ENCODE data around the gene ABAT.

Gene ABAT

GRCh38 chr16:8674413-8675022, at the start of gene ABAT:
Gene ABAT, plus strand, starts transcription at chr16:8674617. Its CDS starts 61,123 bp downstream, at chr16:8735740.
- peak; percentile 79 to 86 (median 86) for DNase-seq

GRCh38 chr16:8625491-8626087, 48.8 kb upstream of the ABAT start:
- no peak for DNase-seq

DNA sequence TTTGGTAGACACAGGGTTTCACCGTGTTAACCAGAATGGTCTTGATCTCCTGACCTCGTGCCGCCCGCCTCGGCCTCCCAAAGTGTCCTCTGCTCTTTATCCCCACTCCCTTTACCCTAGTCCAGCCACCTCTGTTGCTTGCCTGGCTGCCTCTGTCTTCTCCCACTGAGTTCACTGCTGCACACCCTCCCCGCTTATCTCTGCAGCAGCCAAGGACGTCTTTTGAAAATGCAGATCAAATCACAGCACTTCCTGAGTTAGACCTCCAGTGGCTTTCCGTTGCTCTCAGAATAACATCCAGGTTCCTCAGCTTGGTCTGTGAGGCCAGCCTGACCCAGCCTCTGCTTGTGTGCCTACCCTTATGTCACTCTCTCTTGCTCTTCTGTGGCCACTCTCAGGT, 47.5 kb upstream of the ABAT start:
- DNase-seq, result no peak

- DNase-seq, result no peak
These were observed 47.0 kb upstream of the ABAT start for GRCh38 chr16:8627456-8627855.

DNA sequence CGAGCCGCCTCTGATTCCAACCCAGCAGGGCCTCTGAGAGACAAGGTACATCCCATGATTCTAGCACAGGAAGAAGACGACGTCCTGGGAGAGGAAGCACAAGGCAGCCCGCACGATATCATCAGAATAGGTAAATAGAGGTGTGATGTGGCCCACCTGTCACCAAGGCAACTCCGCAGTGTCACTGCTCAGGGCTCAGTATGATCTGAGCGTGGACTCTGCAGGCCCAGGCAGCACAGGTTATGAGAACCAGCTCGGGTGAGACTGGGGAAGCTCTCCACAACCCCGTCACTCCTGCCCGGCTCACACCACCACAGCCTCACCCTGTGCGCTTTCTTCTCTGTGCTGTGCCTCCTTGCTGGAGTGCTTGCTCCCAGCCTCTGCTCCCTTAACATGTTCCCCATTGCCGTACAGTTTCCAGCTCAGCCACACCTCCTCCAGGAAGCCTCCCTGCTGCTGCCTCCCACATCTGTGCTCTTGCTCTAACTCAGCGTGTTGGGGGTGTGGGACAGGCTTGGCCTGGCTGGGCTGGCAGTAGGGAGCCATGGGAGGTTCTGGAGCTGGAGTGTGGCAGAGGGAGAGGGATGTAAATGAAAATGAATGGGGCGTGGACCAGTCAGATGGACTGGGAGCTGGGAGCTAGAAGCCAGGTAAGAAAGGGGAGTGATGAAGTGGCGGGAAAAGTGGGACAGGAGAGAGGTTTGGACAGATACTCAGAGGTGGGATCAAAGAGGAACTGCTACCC, 45.3 kb upstream of the ABAT start:
- DNase-seq, result no peak

DNA sequence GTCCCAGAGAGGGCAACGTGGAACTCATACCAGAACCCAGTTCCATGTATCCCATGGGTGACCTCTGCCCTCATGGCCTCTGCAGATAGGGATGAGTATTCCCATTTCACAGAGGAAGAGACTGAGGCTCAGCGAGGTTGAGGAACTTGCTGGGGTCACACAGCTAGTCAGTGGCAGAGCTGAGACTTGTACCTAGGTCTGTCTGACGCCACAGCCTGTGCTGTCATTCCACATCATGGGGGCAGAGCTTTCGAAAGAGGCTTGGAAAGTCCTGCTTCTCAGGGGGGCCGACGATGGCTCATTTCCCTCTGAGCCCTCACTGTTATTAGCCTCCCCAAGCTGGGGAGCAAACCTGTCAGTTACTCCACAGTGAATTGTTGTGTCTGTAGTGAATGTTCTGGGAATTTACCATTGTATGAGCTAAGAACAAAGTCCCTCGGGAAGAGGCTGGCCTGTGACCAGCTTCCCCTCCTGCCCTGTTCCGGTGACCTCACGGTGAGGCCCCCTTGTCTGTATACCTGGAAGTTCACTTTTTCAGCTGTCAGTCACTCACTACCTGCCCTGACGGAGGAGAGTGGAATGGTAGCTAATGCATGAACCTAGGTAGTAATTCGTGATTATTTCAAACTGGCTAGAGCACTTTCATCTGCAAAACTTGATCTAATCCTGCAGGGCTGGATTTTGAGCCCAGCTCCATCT, 44.0 kb upstream of the ABAT start:
- DNase-seq, result no peak

DNA sequence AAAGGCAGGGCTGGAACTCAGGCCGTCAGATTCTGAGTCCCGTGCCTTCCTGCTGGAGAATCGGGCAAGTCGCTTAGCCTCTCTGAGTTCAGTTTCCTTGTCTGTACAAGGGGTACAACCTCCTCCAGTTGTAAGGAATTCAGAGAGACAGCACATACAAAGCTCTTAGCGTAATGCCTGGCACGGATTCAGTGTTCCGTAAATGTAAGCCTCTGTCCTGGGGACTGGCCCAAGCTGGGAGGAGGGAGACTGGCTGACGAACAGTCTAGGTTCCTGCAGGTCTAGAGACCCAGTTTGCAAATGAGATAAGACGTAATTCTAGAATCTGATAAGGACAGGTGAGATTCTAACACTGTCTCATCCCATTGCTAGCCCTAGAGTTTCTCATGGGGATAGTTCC, 43.0 kb upstream of the ABAT start:
- DNase-seq, result no peak

GRCh38 chr16:8631818-8632465, 42.5 kb upstream of the ABAT start:
- DNase-seq, result no peak

DNA sequence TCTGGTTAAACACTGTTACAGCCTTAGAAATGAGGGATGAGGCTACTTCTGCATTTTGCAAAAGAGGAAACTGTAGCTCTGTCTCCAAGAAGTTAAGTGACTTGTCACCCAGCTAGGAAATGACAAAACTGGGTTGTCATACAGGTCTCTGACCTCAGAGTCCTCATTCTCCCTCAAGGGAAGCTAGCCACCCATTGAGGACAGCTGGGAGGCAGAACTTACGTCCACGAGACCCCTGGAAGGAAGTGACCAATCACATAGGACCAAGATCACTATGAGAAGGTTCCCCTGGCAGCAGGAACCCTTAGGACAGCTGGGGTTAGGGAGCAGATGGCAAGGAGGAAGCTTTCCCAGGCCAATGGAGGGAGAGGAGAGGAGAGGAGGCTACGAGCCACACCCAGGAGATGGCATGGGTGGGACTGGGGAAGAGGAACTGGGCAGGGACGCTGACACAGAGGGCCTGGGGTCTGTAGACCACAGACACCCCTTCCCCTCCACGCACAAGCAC, 41.7 kb upstream of the ABAT start:
- DNase-seq, result no peak

DNA sequence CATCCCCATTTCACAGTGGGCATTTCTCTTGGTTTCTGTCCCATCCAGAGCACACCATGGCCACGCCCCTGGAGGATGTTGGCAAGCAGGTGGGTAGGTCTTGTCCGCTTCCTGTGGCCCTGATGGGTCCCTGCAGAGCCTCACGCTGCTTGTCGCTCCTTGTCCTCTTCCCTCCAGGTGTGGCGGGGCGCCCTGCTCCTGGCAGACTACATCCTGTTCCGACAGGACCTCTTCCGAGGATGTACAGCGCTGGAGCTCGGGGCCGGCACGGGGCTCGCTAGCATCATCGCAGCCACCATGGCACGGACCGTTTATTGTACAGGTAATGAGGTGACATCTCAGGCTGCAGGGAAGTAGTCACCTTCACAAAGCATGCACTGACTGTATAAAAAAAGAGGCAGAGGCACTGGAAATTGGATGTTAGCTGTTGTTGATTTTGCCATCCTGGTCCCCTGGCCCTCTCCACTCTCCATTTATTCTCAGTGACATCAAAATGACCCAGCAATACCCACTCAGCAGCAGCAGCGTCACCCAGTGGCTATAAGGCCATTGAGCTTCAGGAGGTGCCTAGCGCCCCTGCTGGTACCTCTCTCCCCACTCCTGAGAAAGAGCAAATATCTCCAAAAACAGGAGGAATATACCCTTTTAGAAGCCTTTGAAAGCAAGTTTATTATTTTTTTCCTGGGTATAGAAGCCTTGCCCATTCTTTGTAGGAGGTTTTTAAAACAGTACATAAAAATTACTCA, 39.3 kb upstream of the ABAT start:
- no peak for DNase-seq

DNA sequence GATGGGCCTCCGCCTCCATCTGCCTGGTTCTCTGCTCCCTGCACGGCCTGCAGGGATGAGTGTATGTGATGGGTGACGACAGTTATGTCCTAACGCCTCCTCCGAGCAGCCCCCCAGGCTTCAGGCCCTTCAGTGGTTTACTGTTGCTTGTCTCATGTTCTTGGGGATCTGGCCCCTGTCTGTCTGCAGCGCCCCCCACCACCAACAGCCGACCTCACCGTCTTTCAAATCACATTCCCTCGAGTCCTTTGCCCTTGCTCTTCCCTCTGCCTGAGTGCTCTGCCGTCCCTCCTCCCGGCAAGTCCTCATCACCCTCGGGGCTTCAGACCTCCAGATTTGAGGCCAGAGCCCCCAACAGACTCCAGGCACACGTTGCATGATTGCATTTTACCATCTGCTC, 34.7 kb upstream of the ABAT start:
- DNase-seq, result no peak

DNA sequence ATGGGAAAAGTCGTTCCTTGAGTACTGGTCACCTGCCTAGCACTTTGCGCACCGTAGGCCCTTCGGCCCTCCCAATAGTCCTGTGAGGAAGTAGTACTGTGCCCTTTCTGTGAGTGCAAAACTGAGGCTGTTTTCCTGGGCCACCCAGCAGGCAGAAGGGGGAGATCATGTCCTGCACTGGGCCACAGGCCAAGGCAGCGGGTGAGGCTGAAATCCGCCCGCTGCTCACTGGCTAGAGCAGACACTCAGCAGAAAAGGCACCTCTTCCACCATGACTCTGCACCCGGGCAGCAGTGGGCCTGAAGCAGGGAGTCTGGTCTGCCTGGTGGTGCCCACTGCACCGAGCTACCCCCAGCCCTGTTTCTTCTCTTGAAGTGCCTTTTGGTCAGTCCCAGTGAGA, 32.7 kb upstream of the ABAT start:
- DNase-seq, result no peak

- no peak for DNase-seq
These were observed 32.3 kb upstream of the ABAT start for GRCh38 chr16:8642146-8642545.

GRCh38 chr16:8644211-8645140, 29.9 kb upstream of the ABAT start:
- peak in 2 of 6 experiments; percentile 8 to 23 for DNase-seq

DNA sequence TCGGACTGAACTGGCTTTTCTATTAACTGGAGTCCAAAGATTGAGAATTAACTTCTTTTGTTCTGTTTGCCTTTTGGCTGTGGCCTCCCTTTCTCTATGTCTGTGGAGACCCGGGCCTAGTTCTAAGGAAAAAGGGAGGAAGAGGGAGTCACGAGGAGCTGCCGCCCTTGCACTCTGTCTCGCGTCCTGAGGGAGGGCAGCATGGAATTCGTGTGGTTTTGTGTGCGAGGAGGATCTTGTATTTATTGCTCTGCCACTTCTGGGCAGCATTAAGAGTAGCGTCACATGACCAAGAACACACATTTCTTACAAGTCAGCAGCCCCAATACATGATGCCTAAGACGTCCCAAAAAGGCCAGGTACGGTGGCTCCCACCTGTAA, 29.3 kb upstream of the ABAT start:
- no peak for DNase-seq

DNA sequence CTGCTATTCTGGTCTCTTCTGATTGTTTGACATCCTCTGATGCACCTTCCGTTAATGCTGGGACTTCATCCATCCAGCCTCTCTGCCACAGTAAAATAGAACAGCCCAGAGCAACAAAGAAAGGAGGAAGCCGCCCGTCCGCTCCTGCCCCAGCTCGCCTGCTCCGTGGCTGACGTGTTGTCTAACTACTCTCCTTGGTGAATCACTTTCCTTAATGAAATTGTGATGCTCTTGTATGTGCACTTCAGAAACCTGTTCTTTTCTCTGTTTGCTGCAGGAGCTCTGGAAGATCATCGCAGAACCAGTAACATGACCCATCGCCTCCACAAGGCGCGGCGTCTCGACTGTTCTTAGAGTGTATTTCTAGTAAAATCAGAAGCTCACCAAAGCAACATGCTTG, 28.6 kb upstream of the ABAT start:
- no peak for DNase-seq

GRCh38 chr16:8646326-8647053, 27.9 kb upstream of the ABAT start:
- DNase-seq, result no peak

GRCh38 chr16:8647721-8648318, 26.6 kb upstream of the ABAT start:
- no peak for DNase-seq

DNA sequence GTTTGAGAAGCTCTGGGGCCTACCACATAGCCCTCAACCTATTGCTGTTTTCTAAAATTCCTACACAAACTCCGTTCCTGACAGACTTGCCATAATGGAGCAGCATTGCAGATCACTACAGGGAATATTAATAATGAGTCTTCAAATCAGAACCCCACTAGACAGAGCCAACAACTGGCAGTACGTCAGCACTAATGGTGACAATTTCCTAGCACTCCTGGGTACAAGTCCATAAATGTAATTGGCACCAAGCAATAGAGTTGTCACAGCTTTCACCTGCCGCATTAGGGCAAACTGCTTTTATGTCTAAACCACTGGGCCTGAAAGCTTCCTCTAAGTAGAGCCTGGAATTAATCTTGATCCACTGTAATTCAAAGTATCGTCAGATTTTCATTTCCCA, 25.5 kb upstream of the ABAT start:
- DNase-seq, result no peak

All from stimulated activated naive CD4-positive, alpha-beta T cell (primary cell).